ENCODE data around the gene RFTN1. TPM values are rescaled to one million over a fixed set of nuclear protein-coding genes. Genes with fewer than 3 reads are reported as not detected.
A peak's percentile ranks its signal among the peaks of the same experiment; 100 is the strongest.

RFTN1 gene
- total RNA-seq, 6 experiments from 2014 or later, result 15.1 to 36.0 (median 19.8) TPM

DNA sequence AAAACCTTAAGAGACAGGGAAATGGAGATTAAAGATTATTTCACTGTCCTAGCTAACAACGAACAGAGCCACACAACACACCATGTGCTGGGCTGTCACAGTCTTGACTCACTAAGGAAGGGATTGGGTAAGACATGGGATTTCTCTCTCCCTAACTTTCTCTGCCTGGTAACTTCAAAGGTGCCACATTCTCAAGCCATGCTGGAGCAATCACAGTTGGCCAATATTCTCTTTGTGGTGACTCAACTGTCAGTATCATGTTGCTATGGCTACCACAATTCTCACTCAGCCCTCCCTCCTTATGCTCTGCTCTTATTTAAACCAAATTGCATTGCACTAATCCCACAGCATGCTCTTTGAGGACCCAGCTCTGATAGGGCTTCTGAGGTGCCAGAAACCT, 174.5 kb downstream of the RFTN1 start:
- 57% methylated on average over 1 of the region's 1 CpG for WGBS (ENCODE audit: insufficient coverage, low coverage, low lambda C conversion rate, missing lambda C conversion rate)
- ATAC-seq (peak in 3 of 4 donors; percentile 26 to 70 (median 36)), DNase-seq (no peak)
- no peaks in the 10 kb centered on the region for H3K4me1 ChIP-seq
- no peaks in the 10 kb centered on the region for H3K27me3 ChIP-seq
- H3K4me3 ChIP-seq, result no peak overlapping the region
- intact Hi-C loops (cut with DNase I), result no loop called here
- no peaks in the 10 kb centered on the region for H3K9me3 ChIP-seq
- TF ChIP-seq, protein P1, sequence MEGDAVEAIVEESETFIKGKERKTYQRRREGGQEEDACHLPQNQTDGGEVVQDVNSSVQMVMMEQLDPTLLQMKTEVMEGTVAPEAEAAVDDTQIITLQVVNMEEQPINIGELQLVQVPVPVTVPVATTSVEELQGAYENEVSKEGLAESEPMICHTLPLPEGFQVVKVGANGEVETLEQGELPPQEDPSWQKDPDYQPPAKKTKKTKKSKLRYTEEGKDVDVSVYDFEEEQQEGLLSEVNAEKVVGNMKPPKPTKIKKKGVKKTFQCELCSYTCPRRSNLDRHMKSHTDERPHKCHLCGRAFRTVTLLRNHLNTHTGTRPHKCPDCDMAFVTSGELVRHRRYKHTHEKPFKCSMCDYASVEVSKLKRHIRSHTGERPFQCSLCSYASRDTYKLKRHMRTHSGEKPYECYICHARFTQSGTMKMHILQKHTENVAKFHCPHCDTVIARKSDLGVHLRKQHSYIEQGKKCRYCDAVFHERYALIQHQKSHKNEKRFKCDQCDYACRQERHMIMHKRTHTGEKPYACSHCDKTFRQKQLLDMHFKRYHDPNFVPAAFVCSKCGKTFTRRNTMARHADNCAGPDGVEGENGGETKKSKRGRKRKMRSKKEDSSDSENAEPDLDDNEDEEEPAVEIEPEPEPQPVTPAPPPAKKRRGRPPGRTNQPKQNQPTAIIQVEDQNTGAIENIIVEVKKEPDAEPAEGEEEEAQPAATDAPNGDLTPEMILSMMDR (IDR thresholded peaks at IDR 0.05), result no peak
- TF ChIP-seq POLR2A (IDR thresholded peaks at IDR 0.05), result no peak
- H3K27ac ChIP-seq, result no peak overlapping the region
- H3K36me3 ChIP-seq, result no peaks in the 10 kb centered on the region

DNA sequence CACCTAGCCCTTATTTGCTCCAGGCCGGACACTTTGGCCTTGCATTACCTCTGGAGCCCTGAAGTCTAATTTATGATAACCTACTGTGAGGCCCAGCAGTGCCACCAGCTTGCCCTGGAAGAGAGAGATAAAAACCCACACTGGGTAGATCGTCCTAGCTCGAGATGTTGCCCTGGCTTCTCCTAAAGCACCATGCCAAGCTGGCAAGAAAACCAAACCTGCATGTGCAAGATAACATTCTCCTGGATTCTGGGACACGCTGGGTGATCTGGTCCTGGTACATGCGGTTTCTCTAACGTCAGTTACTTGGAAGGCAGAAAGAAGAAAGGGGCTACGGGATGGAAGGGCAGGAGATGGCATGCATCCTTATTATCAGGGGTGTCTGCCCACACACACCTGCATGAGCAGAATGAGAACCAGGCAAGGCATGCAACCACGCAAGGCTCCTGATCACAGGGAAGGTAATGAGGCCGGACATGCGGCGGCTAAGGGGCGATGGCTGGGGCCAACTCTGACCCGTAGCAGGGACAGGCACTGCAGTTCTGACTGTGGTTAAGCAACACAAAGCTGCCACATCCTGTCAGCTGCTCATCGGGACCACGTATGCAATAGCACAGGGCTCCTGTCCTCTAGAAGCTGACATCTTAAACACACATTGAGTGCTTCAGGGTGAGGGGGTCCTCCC, 175.5 kb downstream of the RFTN1 start:
- TF ChIP-seq, protein P1 (IDR thresholded peaks at IDR 0.05), result no peak
- no peak for TF ChIP-seq POLR2A (IDR thresholded peaks at IDR 0.05)

DNA sequence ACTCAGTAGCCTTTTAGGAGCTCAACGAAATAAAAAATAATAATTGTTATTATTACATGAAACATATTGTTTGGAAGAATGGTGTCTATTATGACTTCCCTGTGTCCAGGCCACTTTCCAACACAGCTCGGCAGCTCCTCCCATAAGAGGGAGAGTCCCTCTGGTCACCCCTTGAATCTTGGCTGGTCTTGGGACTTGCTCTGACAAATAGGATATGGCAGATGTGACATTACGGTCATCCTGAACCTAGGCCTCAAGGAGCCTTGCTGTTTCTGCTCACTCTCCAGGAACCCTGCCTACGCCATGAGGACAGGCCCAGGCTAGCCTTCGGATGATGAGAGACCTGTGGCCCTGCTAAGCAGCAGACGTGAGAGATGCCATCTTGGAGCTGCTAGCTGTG, 176.7 kb downstream of the RFTN1 start:
- TF ChIP-seq, protein P1 (IDR thresholded peaks at IDR 0.05), result no peak
- TF ChIP-seq POLR2A (IDR thresholded peaks at IDR 0.05), result no peak
- H3K27ac ChIP-seq, result no peak overlapping the region
- no peaks in the 10 kb centered on the region for H3K27me3 ChIP-seq
- H3K9me3 ChIP-seq, result no peaks in the 10 kb centered on the region
- DNase-seq (no peak), ATAC-seq (no peak)
- H3K36me3 ChIP-seq, result no peaks in the 10 kb centered on the region
- intact Hi-C loops (cut with DNase I), result no loop called here
- H3K4me1 ChIP-seq, result no peaks in the 10 kb centered on the region
- 99% methylated on average over 5 of the region's 6 CpGs for WGBS (ENCODE audit: insufficient coverage, low coverage, low lambda C conversion rate, missing lambda C conversion rate)
- no peak overlapping the region for H3K4me3 ChIP-seq

More for the DNA sequence above, 175.5 kb downstream of the RFTN1 start:
- H3K36me3 ChIP-seq, result no peaks in the 10 kb centered on the region
- DNase-seq (peak in 1 of 3 donors; percentile 36), ATAC-seq (peak; percentile 24 to 53 (median 40))
- H3K27ac ChIP-seq, result no peak overlapping the region
- no peaks in the 10 kb centered on the region for H3K4me1 ChIP-seq
- WGBS (ENCODE audit: insufficient coverage, low coverage, low lambda C conversion rate, missing lambda C conversion rate), result 51% methylated on average over 13 of the region's 15 CpGs
- no peaks in the 10 kb centered on the region for H3K9me3 ChIP-seq
- no peak overlapping the region for H3K4me3 ChIP-seq
- no peaks in the 10 kb centered on the region for H3K27me3 ChIP-seq
- intact Hi-C loops (cut with DNase I), result no loop called here

DNA sequence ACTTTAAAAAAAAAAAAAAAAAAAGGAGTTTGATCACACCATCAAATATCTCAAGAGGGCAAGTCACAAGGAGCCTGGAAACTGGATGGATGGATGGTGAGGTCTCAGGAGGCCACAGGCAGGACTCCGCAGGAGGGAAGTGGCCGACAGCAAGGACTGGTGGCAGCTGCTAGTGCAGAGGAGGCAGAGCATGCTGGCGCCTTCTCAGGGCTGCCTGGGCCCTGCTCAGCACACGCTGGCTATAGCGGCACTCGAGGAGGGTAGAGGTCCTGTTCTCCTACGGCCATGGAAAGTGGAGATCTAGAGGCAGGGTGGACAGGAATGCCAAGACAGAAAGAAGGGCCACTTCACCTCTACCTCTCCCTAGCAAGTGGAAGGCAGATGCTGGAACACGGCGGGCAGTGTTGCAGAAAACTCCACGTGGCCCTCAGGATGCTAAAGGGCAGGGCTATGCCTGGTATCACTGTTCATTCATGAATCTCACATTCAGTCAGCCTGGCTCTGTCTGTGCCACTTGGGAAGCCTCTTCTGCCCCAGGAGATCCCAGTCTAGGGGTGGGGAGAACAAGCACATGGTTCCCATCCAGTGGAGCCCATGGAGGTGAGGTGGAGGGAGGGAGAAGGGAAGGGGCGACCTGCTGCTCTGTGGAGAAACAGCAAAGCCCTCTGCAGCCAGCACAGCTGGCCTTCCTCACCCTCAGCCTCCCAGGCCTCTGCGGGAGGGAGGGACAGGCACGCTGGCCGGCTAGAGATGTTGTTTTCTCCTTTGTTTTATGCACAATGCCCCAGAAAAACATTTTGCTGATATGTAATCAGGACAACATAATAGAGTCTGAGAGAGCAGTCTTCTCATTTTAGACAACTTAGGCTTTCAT, 177.5 kb downstream of the RFTN1 start:
- intact Hi-C loops (cut with DNase I), result no loop called here
- 60% methylated on average over 5 of the region's 14 CpGs for WGBS (ENCODE audit: insufficient coverage, low coverage, low lambda C conversion rate, missing lambda C conversion rate)
- H3K4me1 ChIP-seq, result peaks cover 0 to 3% (median 0%) of the 10 kb centered on the region in 4 donors
- peak; percentile 5 to 72 (median 38) for ATAC-seq
- H3K27me3 ChIP-seq, result no peaks in the 10 kb centered on the region
- H3K36me3 ChIP-seq, result no peaks in the 10 kb centered on the region
- TF ChIP-seq, protein P1 (IDR thresholded peaks at IDR 0.05), result no peak
- TF ChIP-seq POLR2A (IDR thresholded peaks at IDR 0.05), result peak; percentile 45
- peak overlapping the region in 1 of 3 donors; percentile 50 for H3K27ac ChIP-seq
- DNase-seq, result no peak
- no peaks in the 10 kb centered on the region for H3K9me3 ChIP-seq
- H3K4me3 ChIP-seq, result no peak overlapping the region
